Cardiac ventricle fibroblast (primary cell): ENCODE measurements around the gene TCF19. TPM values are rescaled to one million over a fixed set of nuclear protein-coding genes. Genes with fewer than 3 reads are reported as not detected.

Experiments
- total RNA-seq: library from RNA; depleted of rRNA; stranded (reverse); fragments of >200 nt; gene quantifications from 2 replicates; pipeline ENCODE4 v1.2.3, GENCODE V29; 2015

Gene TCF19, protein sequence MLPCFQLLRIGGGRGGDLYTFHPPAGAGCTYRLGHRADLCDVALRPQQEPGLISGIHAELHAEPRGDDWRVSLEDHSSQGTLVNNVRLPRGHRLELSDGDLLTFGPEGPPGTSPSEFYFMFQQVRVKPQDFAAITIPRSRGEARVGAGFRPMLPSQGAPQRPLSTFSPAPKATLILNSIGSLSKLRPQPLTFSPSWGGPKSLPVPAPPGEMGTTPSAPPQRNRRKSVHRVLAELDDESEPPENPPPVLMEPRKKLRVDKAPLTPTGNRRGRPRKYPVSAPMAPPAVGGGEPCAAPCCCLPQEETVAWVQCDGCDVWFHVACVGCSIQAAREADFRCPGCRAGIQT
- 1.8 and 3.0 TPM in 2 replicates for total RNA-seq

DNA sequence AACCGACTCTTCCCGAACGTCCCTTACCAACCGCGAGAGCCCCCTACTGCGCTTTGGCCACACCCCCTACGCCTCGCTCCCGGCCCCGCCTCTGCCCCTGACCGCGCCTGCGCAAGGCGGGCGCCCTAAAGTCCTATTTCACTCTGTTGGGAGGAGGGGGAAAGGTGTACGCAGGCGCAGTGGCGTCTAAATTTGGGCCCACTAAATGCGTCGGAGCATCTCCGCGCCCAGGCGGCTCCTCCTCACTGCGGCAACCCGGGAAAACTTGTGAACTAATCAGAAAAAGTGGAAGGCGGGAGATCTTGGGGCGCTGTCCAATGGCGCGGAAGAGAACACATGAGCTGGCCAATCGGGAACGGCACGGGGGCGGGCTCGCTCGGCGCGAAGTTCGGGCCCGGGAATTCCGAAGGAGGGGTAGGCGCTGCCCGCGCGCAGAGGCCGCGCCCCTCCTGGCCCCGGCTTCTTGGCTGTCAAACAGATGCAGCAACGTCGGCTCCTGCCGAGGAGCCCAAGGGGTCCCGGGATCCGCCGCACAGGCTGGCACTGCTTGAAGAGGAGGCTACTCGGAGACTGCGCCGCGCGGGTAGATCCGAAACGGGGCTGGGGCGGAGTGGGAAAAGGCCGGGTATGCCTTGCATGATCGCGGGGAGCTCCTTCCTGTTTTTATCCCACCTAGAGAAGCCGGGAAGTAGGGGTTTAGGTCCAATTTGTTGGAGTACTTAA, at the start of gene TCF19:
Gene TCF19 (plus strand): TSS at position 450 of the 723 bp plus-strand sequence. CDS start 881 bp downstream, outside the sequence.

DNA sequence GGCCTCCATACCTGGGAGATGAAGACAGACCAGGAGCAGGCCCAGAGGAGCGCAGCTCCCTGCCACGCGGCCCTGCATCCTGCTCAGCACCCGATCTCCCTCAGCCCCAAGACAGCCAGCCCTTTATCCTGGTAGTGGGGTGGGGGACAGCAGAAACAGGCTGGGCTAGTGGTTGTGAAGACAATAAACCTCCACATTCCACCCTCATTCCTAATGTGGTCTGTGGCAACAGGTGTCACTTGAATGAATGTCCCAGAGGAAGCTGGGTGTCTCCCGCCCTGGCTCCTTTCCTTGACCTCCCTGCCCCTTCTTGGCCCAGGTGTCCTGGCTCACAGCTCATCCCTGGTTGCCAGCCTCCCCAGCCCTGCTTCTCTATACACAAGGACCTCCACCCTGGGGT, 45.9 kb upstream of the TCF19 start, which contains the start of gene C6orf15:
Gene C6orf15 (minus strand): TSS at position 98 of the 400 bp plus-strand sequence. CDS start 20 bp downstream, at position 78.

GRCh38 chr6:31114541-31114878, 43.9 kb upstream of the TCF19 start, which contains the start of gene PSORS1C1:
TSS of gene PSORS1C1 (plus strand) at chr6:31114800. CDS start at chr6:31129633, 14,833 bp downstream.

DNA sequence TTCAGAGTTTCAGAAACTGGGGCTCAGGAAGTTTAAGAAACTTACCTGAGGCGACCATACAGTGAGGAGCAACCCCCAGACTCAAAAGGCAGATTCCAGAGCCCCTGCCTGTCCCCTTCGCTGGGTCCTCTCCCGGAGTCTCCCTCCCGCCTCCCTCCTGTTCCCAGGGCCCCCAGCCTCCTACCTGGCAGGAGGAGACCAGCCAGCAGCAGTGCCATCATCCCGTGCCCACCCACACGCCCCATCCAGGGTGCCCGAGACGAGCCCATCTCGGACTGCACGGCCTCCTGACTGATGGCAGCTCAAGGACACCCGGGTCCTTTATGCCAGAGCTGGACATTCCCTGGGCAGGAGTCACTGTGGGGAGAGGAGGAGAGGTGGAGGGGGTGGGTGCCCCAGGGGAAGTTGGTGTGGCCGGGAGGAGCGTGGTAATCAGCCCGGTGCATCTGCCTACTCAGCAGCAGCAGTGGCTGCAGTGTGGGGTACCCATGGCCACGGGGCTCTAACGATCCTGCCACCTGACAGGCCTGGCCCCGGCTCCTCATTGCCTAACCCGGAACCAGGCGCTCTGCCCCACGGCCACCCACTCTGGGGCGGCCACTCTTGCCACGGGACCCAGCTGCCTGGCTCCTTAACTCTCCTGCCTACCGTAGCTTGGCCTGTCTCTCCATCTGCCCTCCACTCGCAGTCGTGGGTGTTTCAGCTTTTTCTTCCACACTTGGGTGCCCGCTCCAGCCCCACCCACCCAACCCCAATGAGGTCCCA, 38.1 kb upstream of the TCF19 start, which contains the start of gene CDSN:
Gene CDSN (minus strand): TSS at position 296 of the 765 bp plus-strand sequence. CDS start 27 bp downstream, at position 269.

DNA sequence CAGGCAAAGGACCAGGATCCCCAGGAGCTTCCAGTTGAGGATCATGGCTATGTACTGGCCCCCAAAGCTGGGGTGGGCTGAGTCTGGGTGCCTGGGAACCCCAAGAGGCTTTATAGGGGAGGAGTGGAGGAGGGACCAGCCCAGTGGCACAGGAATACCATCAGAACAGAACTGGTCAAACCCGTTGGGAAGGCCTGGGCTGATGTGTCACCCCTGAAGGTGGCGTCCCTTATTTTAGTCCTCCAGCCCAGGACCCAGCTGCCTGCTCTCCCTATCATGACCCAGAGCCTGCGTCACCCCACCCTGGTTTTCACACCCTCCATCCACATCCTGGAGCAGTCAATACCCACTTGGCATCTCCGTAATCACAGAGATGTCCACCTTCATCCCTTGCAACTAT, 19.4 kb upstream of the TCF19 start, which contains the start of gene PSORS1C2:
Gene PSORS1C2 (minus strand): TSS at position 85 of the 400 bp plus-strand sequence. CDS start 40 bp downstream, at position 45.

GRCh38 chr6:31157513-31158139, 763 bp upstream of the TCF19 start, which contains the start of gene CCHCR1:
TSS of gene CCHCR1 (minus strand) at chr6:31157802. CDS start at chr6:31157600, 202 bp downstream.

DNA sequence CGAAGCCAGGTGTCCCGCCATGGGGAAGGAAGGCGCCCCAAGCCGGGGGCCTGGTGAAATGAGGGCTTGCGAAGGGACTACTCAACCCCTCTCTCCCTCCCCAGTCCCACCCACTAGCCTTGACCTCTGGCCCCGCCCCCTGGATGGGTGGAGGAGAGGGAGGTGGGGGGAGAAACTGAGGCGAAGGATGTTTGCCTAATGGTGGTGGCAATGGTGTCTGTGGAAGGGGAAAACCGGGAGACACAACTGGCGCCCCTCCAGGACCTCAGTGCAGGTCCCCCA, 12.2 kb downstream of the TCF19 start, which contains the start of gene POU5F1:
Gene POU5F1 (minus strand): TSS at position 83 of the 282 bp plus-strand sequence. CDS start 62 bp downstream, at position 21.

Other genes starting within 250 kb of the TCF19 start
- 16.4 and 18.6 TPM in 2 replicates for gene VARS2, start 244.4 kb upstream of the TCF19 start, total RNA-seq
- not detected in 2 replicates for gene SFTA2, start 226.4 kb upstream of the TCF19 start, total RNA-seq
- gene MUCL3, start 217.6 kb upstream of the TCF19 start, total RNA-seq, result not detected in 2 replicates
- not detected in 2 replicates for gene MUC21, start 174.9 kb upstream of the TCF19 start, total RNA-seq
- gene MUC22, start 148.1 kb upstream of the TCF19 start, total RNA-seq, result not detected in 2 replicates
- 0.49 TPM in 1 of 2 replicates, not detected in the other for gene C6orf15, start 46.0 kb upstream of the TCF19 start, total RNA-seq
- 0.64 and 51.9 TPM in 2 replicates for gene PSORS1C1, start 43.8 kb upstream of the TCF19 start, total RNA-seq
- not detected in 2 replicates for gene CDSN, start 38.1 kb upstream of the TCF19 start, total RNA-seq
- gene PSORS1C2, start 19.5 kb upstream of the TCF19 start, total RNA-seq, result not detected in 2 replicates
- gene CCHCR1, start 787 bp upstream of the TCF19 start, total RNA-seq, result 13.0 and 13.4 TPM in 2 replicates
- gene POU5F1, start 12.1 kb downstream of the TCF19 start, total RNA-seq, result not detected in 2 replicates
- gene HLA-C, start 113.5 kb downstream of the TCF19 start, total RNA-seq, result 237 and 249 TPM in 2 replicates
- 231 and 468 TPM in 2 replicates for gene HLA-B, start 198.6 kb downstream of the TCF19 start, total RNA-seq
- 12.6 TPM in 2 replicates for gene MICA, start 245.0 kb downstream of the TCF19 start, total RNA-seq